Effector memory CD4-positive, alpha-beta T cell (primary cell): ENCODE data around the gene VSIR.

Experiments
- DNase-seq, 3 donors: peaks; one replicate each; pipeline ENCODE4 v3.0.0-alpha.2; 2020
- H3K27ac ChIP-seq: 2 replicates; pipeline ENCODE4 v1.7.0; 2013; ENCODE audit warnings: mild to moderate bottlenecking, low read length, moderate library complexity; ENCODE audit not compliant: insufficient read depth, poor library complexity, severe bottlenecking
- H3K27me3 ChIP-seq: replicated peaks from 2 replicates; pipeline ENCODE4 v1.7.0; 2013; ENCODE audit warnings: mild to moderate bottlenecking, low read length; ENCODE audit not compliant: insufficient read depth, control insufficient read depth, poor library complexity, severe bottlenecking
- H3K36me3 ChIP-seq: 2 replicates; pipeline ENCODE4 v1.7.0; 2013; ENCODE audit warnings: mild to moderate bottlenecking, low read length, moderate library complexity; ENCODE audit not compliant: control insufficient read depth, insufficient read depth
- H3K4me1 ChIP-seq: 2 replicates; pipeline ENCODE4 v1.7.0; 2013; ENCODE audit warnings: low read length, mild to moderate bottlenecking; ENCODE audit not compliant: control insufficient read depth, insufficient read depth, poor library complexity, severe bottlenecking
- H3K4me3 ChIP-seq: 2 replicates; pipeline ENCODE4 v1.7.0; 2013; ENCODE audit warnings: low read length, low read depth, mild to moderate bottlenecking; ENCODE audit not compliant: insufficient read depth, poor library complexity, severe bottlenecking
- H3K9me3 ChIP-seq: 2 replicates; pipeline ENCODE4 v1.7.0; 2013; ENCODE audit warnings: mild to moderate bottlenecking, low read length, moderate library complexity; ENCODE audit not compliant: control insufficient read depth

Gene VSIR

DNA sequence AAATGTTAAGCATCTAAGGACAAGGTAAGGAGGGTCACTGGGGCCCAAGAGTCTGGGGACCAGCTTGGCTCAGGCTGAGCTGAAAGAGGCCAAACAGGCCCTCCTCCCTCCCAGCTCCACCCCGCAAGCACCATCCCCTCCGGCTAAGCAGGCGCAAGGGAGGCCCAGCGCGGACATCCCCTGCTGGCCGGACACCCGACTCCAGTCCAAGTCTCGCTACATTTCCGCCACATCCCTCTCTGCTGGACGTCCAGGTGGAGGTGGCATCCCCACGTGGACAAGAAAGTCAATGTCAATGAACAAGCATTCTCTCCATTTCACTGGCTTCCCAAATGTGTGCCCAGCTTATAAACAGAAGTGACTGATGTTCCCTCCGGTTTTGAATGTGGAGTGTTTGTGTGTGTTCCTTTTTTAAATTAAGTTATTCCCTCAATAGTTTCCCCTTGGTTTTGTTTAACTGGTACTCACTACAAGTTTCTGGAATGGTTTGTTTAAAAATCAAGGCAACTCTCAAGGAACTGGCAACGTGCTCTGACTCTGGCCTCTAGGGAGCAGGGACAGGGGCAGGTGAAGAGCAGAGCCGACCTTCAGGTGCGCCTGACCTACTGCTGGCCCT, 42.3 kb upstream of the VSIR start:
- H3K27ac ChIP-seq: no peak overlapping the region

DNA sequence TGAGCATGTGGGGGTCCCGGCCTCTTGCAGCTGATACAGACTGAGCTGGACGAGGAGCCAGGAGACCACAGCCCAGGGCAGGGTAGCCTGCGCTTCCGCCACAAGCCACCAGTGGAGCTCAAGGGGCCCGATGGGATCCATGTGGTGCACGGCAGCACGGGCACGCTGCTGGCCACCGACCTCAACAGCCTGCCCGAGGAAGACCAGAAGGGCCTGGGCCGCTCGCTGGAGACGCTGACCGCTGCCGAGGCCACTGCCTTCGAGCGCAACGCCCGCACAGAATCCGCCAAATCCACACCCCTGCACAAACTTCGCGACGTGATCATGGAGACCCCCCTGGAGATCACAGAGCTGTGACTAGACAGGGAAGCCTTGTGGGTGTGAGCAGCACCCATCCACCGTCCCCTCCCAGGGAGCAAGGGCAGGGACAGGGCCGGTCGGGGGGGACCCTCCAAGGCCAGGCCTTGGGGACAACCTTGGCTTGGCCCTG, 41.6 kb upstream of the VSIR start:
- no peak overlapping the region for H3K4me3 ChIP-seq
- H3K36me3 ChIP-seq: peaks cover 43% of the 10 kb centered on the region
- H3K27ac ChIP-seq: no peak overlapping the region
- H3K27me3 ChIP-seq: no peaks in the 10 kb centered on the region
- H3K4me1 ChIP-seq: no peaks in the 10 kb centered on the region
- no peak for DNase-seq
- H3K9me3 ChIP-seq: no peaks in the 10 kb centered on the region

More for the DNA sequence above, 42.3 kb upstream of the VSIR start:
- Histone ChIP-seq H3K36me3 (peaks cover 50% of the 10 kb centered on the region), H3K9me3 (no peaks in the 10 kb centered on the region), H3K4me1 (no peaks in the 10 kb centered on the region), H3K4me3 (no peak overlapping the region), H3K27me3 (no peaks in the 10 kb centered on the region)
- no peak for DNase-seq

- Histone ChIP-seq H3K36me3 (peaks cover 24% of the 10 kb centered on the region), H3K27me3 (no peaks in the 10 kb centered on the region), H3K27ac (no peak overlapping the region), H3K4me3 (no peak overlapping the region), H3K9me3 (no peaks in the 10 kb centered on the region), H3K4me1 (no peaks in the 10 kb centered on the region)
- no peak for DNase-seq
These were observed 39.7 kb upstream of the VSIR start for GRCh38 chr10:71812913-71813590.

- Histone ChIP-seq H3K36me3 (peaks cover 16% of the 10 kb centered on the region), H3K27me3 (no peaks in the 10 kb centered on the region), H3K4me3 (no peak overlapping the region), H3K9me3 (no peaks in the 10 kb centered on the region), H3K27ac (no peak overlapping the region), H3K4me1 (no peaks in the 10 kb centered on the region)
- DNase-seq: peak; percentile 50 to 60 (median 54)
These were observed 38.9 kb upstream of the VSIR start for GRCh38 chr10:71812016-71812912.

GRCh38 chr10:71811351-71811750, 38.0 kb upstream of the VSIR start:
- H3K9me3 ChIP-seq: no peaks in the 10 kb centered on the region
- no peaks in the 10 kb centered on the region for H3K4me1 ChIP-seq
- peaks cover 7% of the 10 kb centered on the region for H3K36me3 ChIP-seq
- DNase-seq: no peak
- no peaks in the 10 kb centered on the region for H3K27me3 ChIP-seq
- H3K4me3 ChIP-seq: no peak overlapping the region
- no peak overlapping the region for H3K27ac ChIP-seq

- no peaks in the 10 kb centered on the region for H3K4me1 ChIP-seq
- H3K9me3 ChIP-seq: no peaks in the 10 kb centered on the region
- no peak for DNase-seq
- H3K27ac ChIP-seq: no peak overlapping the region
- H3K4me3 ChIP-seq: no peak overlapping the region
- H3K36me3 ChIP-seq: no peaks in the 10 kb centered on the region
- H3K27me3 ChIP-seq: no peaks in the 10 kb centered on the region
These were observed 36.9 kb upstream of the VSIR start for GRCh38 chr10:71810048-71810750.

DNA sequence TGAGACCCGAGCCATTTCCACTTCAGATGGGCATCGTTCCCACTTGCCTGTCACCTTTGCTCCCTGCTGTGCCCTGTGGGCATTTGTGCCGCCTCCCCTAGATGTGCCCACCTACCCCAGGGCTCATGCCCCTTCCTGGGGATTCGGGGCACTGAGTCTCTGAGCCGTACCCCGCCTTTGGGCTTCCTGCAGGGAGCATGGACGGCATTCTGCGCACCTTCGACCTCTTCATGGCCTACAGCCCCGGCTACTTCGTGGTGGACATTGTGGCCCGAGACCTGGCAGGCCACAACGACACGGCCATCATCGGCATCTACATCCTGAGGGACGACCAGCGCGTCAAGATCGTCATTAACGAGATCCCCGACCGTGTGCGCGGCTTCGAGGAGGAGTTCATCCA, 36.3 kb upstream of the VSIR start:
- no peaks in the 10 kb centered on the region for H3K27me3 ChIP-seq

DNA sequence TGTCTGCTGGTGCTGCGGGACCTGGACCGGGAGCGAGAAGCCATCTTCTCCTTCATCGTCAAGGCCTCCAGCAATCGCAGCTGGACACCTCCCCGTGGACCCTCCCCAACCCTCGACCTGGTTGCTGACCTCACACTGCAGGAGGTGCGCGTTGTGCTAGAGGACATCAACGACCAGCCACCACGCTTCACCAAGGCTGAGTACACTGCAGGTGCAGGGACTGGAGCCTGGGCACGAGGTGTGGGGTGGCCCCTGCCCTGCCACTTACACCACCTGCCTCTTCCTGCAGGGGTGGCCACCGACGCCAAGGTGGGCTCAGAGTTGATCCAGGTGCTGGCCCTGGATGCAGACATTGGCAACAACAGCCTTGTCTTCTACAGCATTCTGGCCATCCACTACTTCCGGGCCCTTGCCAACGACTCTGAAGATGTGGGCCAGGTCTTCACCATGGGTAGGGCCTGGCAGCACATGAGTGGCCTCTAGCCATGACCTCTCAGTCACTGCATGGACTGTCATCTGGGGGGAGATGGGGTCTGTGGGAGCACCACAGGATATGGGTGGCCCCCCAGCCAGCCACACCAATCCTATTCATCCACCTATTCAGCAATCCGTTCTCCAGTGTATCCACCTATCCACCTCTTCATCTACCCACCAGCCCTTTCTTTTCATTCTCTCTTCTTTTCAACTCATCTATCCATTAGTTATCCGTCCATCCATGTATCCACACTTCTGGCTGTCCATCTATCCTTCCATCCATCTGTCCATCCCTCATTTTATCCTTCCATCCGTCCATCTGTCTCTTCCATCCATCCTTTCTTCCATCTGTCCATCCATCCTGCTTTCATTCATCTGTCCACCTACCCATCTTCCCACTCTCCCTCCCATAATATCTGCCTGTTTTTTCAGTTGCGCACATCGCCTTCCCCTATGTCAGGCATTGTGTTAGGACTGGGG, 34.5 kb upstream of the VSIR start:
- no peaks in the 10 kb centered on the region for H3K4me1 ChIP-seq
- H3K4me3 ChIP-seq: no peak overlapping the region
- H3K27me3 ChIP-seq: no peaks in the 10 kb centered on the region
- no peak overlapping the region for H3K27ac ChIP-seq
- no peak for DNase-seq
- no peaks in the 10 kb centered on the region for H3K36me3 ChIP-seq
- no peaks in the 10 kb centered on the region for H3K9me3 ChIP-seq

More for the DNA sequence above, 36.3 kb upstream of the VSIR start:
- no peak overlapping the region for H3K4me3 ChIP-seq
- no peak overlapping the region for H3K27ac ChIP-seq
- no peaks in the 10 kb centered on the region for H3K4me1 ChIP-seq
- H3K36me3 ChIP-seq: no peaks in the 10 kb centered on the region
- H3K9me3 ChIP-seq: no peaks in the 10 kb centered on the region
- no peak for DNase-seq
